ENCODE data around the gene GRIK4. TPM values are rescaled to one million over a fixed set of nuclear protein-coding genes. Genes with fewer than 3 reads are reported as not detected.

The GRIK4 gene
- total RNA-seq, 1 donor from 2014 or later, result 2.2 TPM

GRCh38 chr11:120775986-120776951 is 264.7 kb downstream of the GRIK4 start:
- no peak overlapping the region for H3K4me2 ChIP-seq (ENCODE audit: low read length)
- Mint-ChIP-seq H3K27ac (ENCODE audit: unreplicated experiment) (no peak overlapping the region), H3K4me1 (ENCODE audit: low read depth, unreplicated experiment) (peaks cover 8% of the 10 kb centered on the region), H3K9me3 (ENCODE audit: unreplicated experiment) (peaks cover 9% of the 10 kb centered on the region), H3K4me3 (ENCODE audit: unreplicated experiment) (no peak overlapping the region), H3K36me3 (ENCODE audit: low read depth, unreplicated experiment) (no peaks in the 10 kb centered on the region), H3K27me3 (ENCODE audit: low read depth, unreplicated experiment) (peaks cover 18% of the 10 kb centered on the region)
- no peaks in the 10 kb centered on the region for H3K4me1 ChIP-seq (ENCODE audit: insufficient read depth, low read length)
- H3K27me3 ChIP-seq (ENCODE audit: insufficient read depth, low read length), result no peaks in the 10 kb centered on the region
- FAIRE-seq (no peak), DNase-seq (ENCODE audit: low read depth) (no peak)
- H3K9ac ChIP-seq (ENCODE audit: low read length), result no peak overlapping the region
- no peak overlapping the region for H3K4me3 ChIP-seq (ENCODE audit: insufficient read depth, low read depth, low read length)
- H3K27ac ChIP-seq (ENCODE audit: low read depth, low read length), result no peak overlapping the region
- H3K9me3 ChIP-seq (ENCODE audit: insufficient read depth, low read depth, low read length), result no peaks in the 10 kb centered on the region
- H3K79me2 ChIP-seq (ENCODE audit: insufficient read depth, low read length), result no peaks in the 10 kb centered on the region
- TF ChIP-seq CTCF (IDR thresholded peaks at IDR 0.05; ENCODE audit: insufficient read depth, low read depth, low read length), result no peak
- no peak for TF ChIP-seq EZH2 (IDR thresholded peaks at IDR 0.05; ENCODE audit: insufficient read depth, low read length)
- H3K36me3 ChIP-seq (ENCODE audit: insufficient read depth, low read length), result no peaks in the 10 kb centered on the region
- no peaks in the 10 kb centered on the region for H4K20me1 ChIP-seq (ENCODE audit: insufficient read depth, low read length)
- H2AFZ ChIP-seq (ENCODE audit: low read depth, low read length), result no peak overlapping the region

GRCh38 chr11:120778685-120779490 is 267.3 kb downstream of the GRIK4 start:
- FAIRE-seq, result no peak
- Histone ChIP-seq H2AFZ (ENCODE audit: low read depth, low read length) (no peak overlapping the region), H3K9me3 (ENCODE audit: insufficient read depth, low read depth, low read length) (no peaks in the 10 kb centered on the region)

More at GRCh38 chr11:120778685-120779490, 267.3 kb downstream of the GRIK4 start:
- no peak overlapping the region for H3K27ac ChIP-seq (ENCODE audit: low read depth, low read length)
- no peaks in the 10 kb centered on the region for H3K79me2 ChIP-seq (ENCODE audit: insufficient read depth, low read length)
- no peak overlapping the region for H3K4me2 ChIP-seq (ENCODE audit: low read length)
- Mint-ChIP-seq H3K4me3 (ENCODE audit: unreplicated experiment) (no peak overlapping the region), H3K27me3 (ENCODE audit: low read depth, unreplicated experiment) (peaks cover 29% of the 10 kb centered on the region), H3K9me3 (ENCODE audit: unreplicated experiment) (peaks cover 3% of the 10 kb centered on the region), H3K36me3 (ENCODE audit: low read depth, unreplicated experiment) (no peaks in the 10 kb centered on the region), H3K4me1 (ENCODE audit: low read depth, unreplicated experiment) (peaks cover 3% of the 10 kb centered on the region), H3K27ac (ENCODE audit: unreplicated experiment) (no peak overlapping the region)
- no peaks in the 10 kb centered on the region for H3K36me3 ChIP-seq (ENCODE audit: insufficient read depth, low read length)
- no peak for TF ChIP-seq CTCF (IDR thresholded peaks at IDR 0.05; ENCODE audit: insufficient read depth, low read depth, low read length)
- no peak for TF ChIP-seq EZH2 (IDR thresholded peaks at IDR 0.05; ENCODE audit: insufficient read depth, low read length)
- H3K4me1 ChIP-seq (ENCODE audit: insufficient read depth, low read length), result no peaks in the 10 kb centered on the region
- no peak overlapping the region for H3K4me3 ChIP-seq (ENCODE audit: insufficient read depth, low read depth, low read length)
- DNase-seq (ENCODE audit: low read depth), result no peak
- H3K9ac ChIP-seq (ENCODE audit: low read length), result no peak overlapping the region
- H4K20me1 ChIP-seq (ENCODE audit: insufficient read depth, low read length), result no peaks in the 10 kb centered on the region
- peaks cover 10% of the 10 kb centered on the region for H3K27me3 ChIP-seq (ENCODE audit: insufficient read depth, low read length)
